ENCODE results near the gene PARVA. TPM values are rescaled to one million over a fixed set of nuclear protein-coding genes. Genes with fewer than 3 reads are reported as not detected.
"Not testable (repeated sequence)": the region's sequence is repeated elsewhere in the genome, so short reads cannot be mapped to it uniquely, and the experiment has no call there.

PARVA gene
- 43.9 and 45.0 TPM in 2 replicates for total RNA-seq (2014; rRNA removed; shearing (Covaris generic))

- Histone ChIP-seq H3K27ac (peak within 1 kb of the TSS; percentile 86), H3K9me3 (replicated peaks) (peaks cover 3% of the 10 kb centered on the region; the same call in 1 of the 2 replicates), H3K4me3 (peak within 1 kb of the TSS; percentile 95), H3K27me3 (no peaks in the 10 kb centered on the region), H3K4me1 (peaks cover 6% of the 10 kb centered on the region; the same call in 1 of the 2 replicates), H3K36me3 (no peaks in the 10 kb centered on the region)
- DNase-seq, result peak; percentile 88 to 91
These were observed at the start of gene PARVA for GRCh38 chr11:12377106-12377823. Gene PARVA (plus strand): TSS chr11:12377571. CDS start chr11:12377648, 77 bp downstream.

- no peak overlapping the region for H3K27ac ChIP-seq
- H3K4me3 ChIP-seq, result no peak overlapping the region
- H3K4me1 ChIP-seq, result peaks cover 8% of the 10 kb centered on the region
- H3K27me3 ChIP-seq, result no peaks in the 10 kb centered on the region
- H3K9me3 ChIP-seq (replicated peaks), result no peaks in the 10 kb centered on the region
- no peaks in the 10 kb centered on the region for H3K36me3 ChIP-seq
- no peak for DNase-seq
These were observed 48.2 kb upstream of the PARVA start for GRCh38 chr11:12329169-12329568.

GRCh38 chr11:12329797-12330196 lies 47.6 kb upstream of the PARVA start:
- H3K4me3 ChIP-seq, result no peak overlapping the region
- H3K27ac ChIP-seq, result no peak overlapping the region
- no peaks in the 10 kb centered on the region for H3K36me3 ChIP-seq
- DNase-seq, result peak in 1 of 2 experiments; percentile 17
- no peaks in the 10 kb centered on the region for H3K27me3 ChIP-seq
- no peaks in the 10 kb centered on the region for H3K9me3 ChIP-seq (replicated peaks)
- H3K4me1 ChIP-seq, result peaks cover 8% of the 10 kb centered on the region

- DNase-seq, result peak in 1 of 2 experiments; percentile 38
- Histone ChIP-seq H3K9me3 (replicated peaks) (no peaks in the 10 kb centered on the region), H3K36me3 (no peaks in the 10 kb centered on the region), H3K4me1 (peaks cover 8% of the 10 kb centered on the region), H3K4me3 (no peak overlapping the region), H3K27ac (no peak overlapping the region), H3K27me3 (no peaks in the 10 kb centered on the region)
These were observed 46.7 kb upstream of the PARVA start for GRCh38 chr11:12330485-12331231.

GRCh38 chr11:12331239-12331874 lies 46.0 kb upstream of the PARVA start:
- no peaks in the 10 kb centered on the region for H3K27me3 ChIP-seq
- DNase-seq, result peak; percentile 87 to 96

GRCh38 chr11:12343526-12343925 lies 33.8 kb upstream of the PARVA start:
- peaks cover 4% of the 10 kb centered on the region; the same call in 1 of the 2 replicates for H3K9me3 ChIP-seq (replicated peaks)

More at GRCh38 chr11:12331239-12331874, 46.0 kb upstream of the PARVA start:
- H3K27ac ChIP-seq, result no peak overlapping the region
- no peak overlapping the region for H3K4me3 ChIP-seq
- H3K36me3 ChIP-seq, result no peaks in the 10 kb centered on the region
- H3K9me3 ChIP-seq (replicated peaks), result no peaks in the 10 kb centered on the region
- H3K4me1 ChIP-seq, result peaks cover 8% of the 10 kb centered on the region

GRCh38 chr11:12353534-12353933 lies 23.8 kb upstream of the PARVA start:
- no peak for DNase-seq
- Histone ChIP-seq H3K36me3 (no peaks in the 10 kb centered on the region), H3K4me1 (no peaks in the 10 kb centered on the region), H3K27me3 (no peaks in the 10 kb centered on the region), H3K9me3 (replicated peaks) (no peaks in the 10 kb centered on the region), H3K27ac (no peak overlapping the region), H3K4me3 (no peak overlapping the region)

More at GRCh38 chr11:12343526-12343925, 33.8 kb upstream of the PARVA start:
- H3K4me1 ChIP-seq, result no peaks in the 10 kb centered on the region
- H3K36me3 ChIP-seq, result no peaks in the 10 kb centered on the region
- H3K4me3 ChIP-seq, result no peak overlapping the region
- H3K27ac ChIP-seq, result no peak overlapping the region
- no peak for DNase-seq
- H3K27me3 ChIP-seq, result no peaks in the 10 kb centered on the region

GRCh38 chr11:12354750-12355545 lies 22.4 kb upstream of the PARVA start:
- Histone ChIP-seq H3K9me3 (replicated peaks) (no peaks in the 10 kb centered on the region), H3K4me1 (no peaks in the 10 kb centered on the region), H3K27ac (no peak overlapping the region), H3K4me3 (no peak overlapping the region), H3K27me3 (no peaks in the 10 kb centered on the region), H3K36me3 (no peaks in the 10 kb centered on the region)
- no peak for DNase-seq

- H3K9me3 ChIP-seq (replicated peaks), result no peaks in the 10 kb centered on the region
- DNase-seq, result no peak
- no peaks in the 10 kb centered on the region for H3K27me3 ChIP-seq
- no peak overlapping the region for H3K27ac ChIP-seq
- H3K4me3 ChIP-seq, result no peak overlapping the region
- H3K36me3 ChIP-seq, result no peaks in the 10 kb centered on the region
- no peaks in the 10 kb centered on the region for H3K4me1 ChIP-seq
These were observed 20.3 kb upstream of the PARVA start for GRCh38 chr11:12356944-12357655.

- H3K27me3 ChIP-seq; H3K27ac ChIP-seq; H3K9me3 ChIP-seq (replicated peaks); DNase-seq; H3K4me1 ChIP-seq; H3K4me3 ChIP-seq; H3K36me3 ChIP-seq: not testable (repeated sequence)
These were observed 19.7 kb upstream of the PARVA start for GRCh38 chr11:12357697-12358096.

- Histone ChIP-seq H3K27me3 (no peaks in the 10 kb centered on the region), H3K36me3 (no peaks in the 10 kb centered on the region), H3K27ac (no peak overlapping the region), H3K9me3 (replicated peaks) (no peaks in the 10 kb centered on the region), H3K4me3 (no peak overlapping the region), H3K4me1 (no peaks in the 10 kb centered on the region)
- DNase-seq, result no peak
These were observed 18.8 kb upstream of the PARVA start for GRCh38 chr11:12358302-12359188.

- no peak for DNase-seq
- no peak overlapping the region for H3K4me3 ChIP-seq
- H3K9me3 ChIP-seq (replicated peaks), result 0 out of 2 replicates have a peak, but pooled peaks cover 1% of the 10 kb centered on the region
- no peaks in the 10 kb centered on the region for H3K4me1 ChIP-seq
- no peak overlapping the region for H3K27ac ChIP-seq
- H3K36me3 ChIP-seq, result no peaks in the 10 kb centered on the region
- H3K27me3 ChIP-seq, result no peaks in the 10 kb centered on the region
These were observed 17.6 kb upstream of the PARVA start for GRCh38 chr11:12359761-12360160.

GRCh38 chr11:12361682-12362081 lies 15.7 kb upstream of the PARVA start:
- Histone ChIP-seq H3K4me3 (no peak overlapping the region), H3K4me1 (no peaks in the 10 kb centered on the region), H3K36me3 (no peaks in the 10 kb centered on the region), H3K27me3 (no peaks in the 10 kb centered on the region), H3K27ac (no peak overlapping the region), H3K9me3 (replicated peaks) (0 out of 2 replicates have a peak, but pooled peaks cover 4% of the 10 kb centered on the region)
- no peak for DNase-seq

All from SJCRH30 (cell line).